HL-60 (cell line): Measurements from ENCODE around the gene CILP2.

ENCODE experiments used
- DNase-seq, 2 experiments: peaks; one replicate each; pipeline ENCODE4 v3.0.0-alpha.2; 2010 to 2020; ENCODE audit warnings: low read depth in 1 of 2, low spot score in 1 of 2
- H3K27ac ChIP-seq: fragments of 250-450 bp; sonication (Bioruptor Pico); replicated peaks from 2 replicates; pipeline ENCODE4 v1.5.1; 2020; ENCODE audit warnings: mild to moderate bottlenecking, moderate library complexity
- H3K27me3 ChIP-seq: fragments of 250-450 bp; sonication (Bioruptor Pico); 2 replicates; pipeline ENCODE4 v1.5.1; 2021; ENCODE audit warnings: mild to moderate bottlenecking, moderate library complexity; ENCODE audit not compliant: insufficient read depth, poor library complexity, severe bottlenecking
- H3K4me3 ChIP-seq: replicated peaks from 2 replicates; pipeline ENCODE4 v1.5.1; 2011; ENCODE audit warnings: mild to moderate bottlenecking, control low read depth, low read length; ENCODE audit not compliant: insufficient read depth
- GABPA ChIP-seq: IDR thresholded peaks from 2 replicates; pipeline ENCODE4 v1.6.1; 2012; ENCODE audit warnings: low read depth
- POLR2AphosphoS5 ChIP-seq: IDR thresholded peaks from 2 replicates; pipeline ENCODE4 v1.6.1; 2012; ENCODE audit warnings: low read depth
- SPI1 ChIP-seq: IDR thresholded peaks from 2 replicates; pipeline ENCODE4 v1.6.1; 2012; ENCODE audit warnings: low read depth, mild to moderate bottlenecking, borderline replicate concordance
- TF ChIP-seq, protein P1 (sequence below): IDR thresholded peaks from 2 replicates; pipeline ENCODE4 v1.6.1; 2012; ENCODE audit warnings: low read depth; ENCODE audit not compliant: insufficient replicate concordance
- TF ChIP-seq, protein P2 (sequence below): IDR thresholded peaks from one replicate; pipeline ENCODE4 v1.5.1; 2011; ENCODE audit warnings: low read length, control low read depth, inconsistent platforms; ENCODE audit not compliant: insufficient read depth

The CILP2 gene

DNA sequence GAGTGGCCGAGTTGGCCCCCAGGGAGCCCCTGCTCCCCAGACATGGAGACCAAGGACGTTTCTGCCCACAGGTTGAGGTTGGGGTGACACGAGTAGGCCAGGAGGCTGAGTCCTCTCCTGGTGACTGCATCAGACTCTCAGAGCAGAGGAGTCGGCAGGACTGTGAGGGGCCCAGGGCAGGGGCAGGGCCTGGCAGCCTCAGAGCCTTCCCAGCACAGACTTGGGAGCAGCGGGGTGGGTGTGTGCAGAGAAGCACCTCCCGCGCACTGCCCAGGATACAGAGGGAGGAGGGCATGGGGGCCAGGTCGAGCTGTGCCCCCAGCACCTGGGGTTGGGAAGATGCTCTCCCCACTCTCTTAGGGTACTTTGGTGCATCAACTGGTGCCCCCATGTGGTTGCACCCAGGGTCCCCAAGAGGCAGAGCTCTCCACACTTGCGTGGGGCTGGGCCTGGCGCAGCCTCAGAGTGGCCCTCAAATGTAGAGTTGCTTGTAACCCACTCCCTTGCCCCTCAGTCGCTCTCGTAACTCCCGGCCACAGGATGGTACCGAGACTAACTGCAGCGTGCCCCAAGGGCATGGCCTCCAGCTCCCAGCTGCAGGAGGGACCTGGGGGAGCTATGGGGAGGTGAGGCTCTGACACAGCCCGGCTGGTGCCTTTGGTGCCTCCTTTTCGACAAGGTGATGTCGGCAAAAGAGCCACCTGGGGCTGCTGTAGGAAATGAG is 38.6 kb upstream of the CILP2 start:
- Histone ChIP-seq H3K27ac (no peak overlapping the region), H3K4me3 (no peak overlapping the region), H3K27me3 (no peaks in the 10 kb centered on the region)
- DNase-seq = no peak
- TF ChIP-seq, protein P1, sequence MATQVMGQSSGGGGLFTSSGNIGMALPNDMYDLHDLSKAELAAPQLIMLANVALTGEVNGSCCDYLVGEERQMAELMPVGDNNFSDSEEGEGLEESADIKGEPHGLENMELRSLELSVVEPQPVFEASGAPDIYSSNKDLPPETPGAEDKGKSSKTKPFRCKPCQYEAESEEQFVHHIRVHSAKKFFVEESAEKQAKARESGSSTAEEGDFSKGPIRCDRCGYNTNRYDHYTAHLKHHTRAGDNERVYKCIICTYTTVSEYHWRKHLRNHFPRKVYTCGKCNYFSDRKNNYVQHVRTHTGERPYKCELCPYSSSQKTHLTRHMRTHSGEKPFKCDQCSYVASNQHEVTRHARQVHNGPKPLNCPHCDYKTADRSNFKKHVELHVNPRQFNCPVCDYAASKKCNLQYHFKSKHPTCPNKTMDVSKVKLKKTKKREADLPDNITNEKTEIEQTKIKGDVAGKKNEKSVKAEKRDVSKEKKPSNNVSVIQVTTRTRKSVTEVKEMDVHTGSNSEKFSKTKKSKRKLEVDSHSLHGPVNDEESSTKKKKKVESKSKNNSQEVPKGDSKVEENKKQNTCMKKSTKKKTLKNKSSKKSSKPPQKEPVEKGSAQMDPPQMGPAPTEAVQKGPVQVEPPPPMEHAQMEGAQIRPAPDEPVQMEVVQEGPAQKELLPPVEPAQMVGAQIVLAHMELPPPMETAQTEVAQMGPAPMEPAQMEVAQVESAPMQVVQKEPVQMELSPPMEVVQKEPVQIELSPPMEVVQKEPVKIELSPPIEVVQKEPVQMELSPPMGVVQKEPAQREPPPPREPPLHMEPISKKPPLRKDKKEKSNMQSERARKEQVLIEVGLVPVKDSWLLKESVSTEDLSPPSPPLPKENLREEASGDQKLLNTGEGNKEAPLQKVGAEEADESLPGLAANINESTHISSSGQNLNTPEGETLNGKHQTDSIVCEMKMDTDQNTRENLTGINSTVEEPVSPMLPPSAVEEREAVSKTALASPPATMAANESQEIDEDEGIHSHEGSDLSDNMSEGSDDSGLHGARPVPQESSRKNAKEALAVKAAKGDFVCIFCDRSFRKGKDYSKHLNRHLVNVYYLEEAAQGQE = no peak
- TF ChIP-seq GABPA (no peak), POLR2AphosphoS5 (no peak), SPI1 (no peak)
- TF ChIP-seq, protein P2, sequence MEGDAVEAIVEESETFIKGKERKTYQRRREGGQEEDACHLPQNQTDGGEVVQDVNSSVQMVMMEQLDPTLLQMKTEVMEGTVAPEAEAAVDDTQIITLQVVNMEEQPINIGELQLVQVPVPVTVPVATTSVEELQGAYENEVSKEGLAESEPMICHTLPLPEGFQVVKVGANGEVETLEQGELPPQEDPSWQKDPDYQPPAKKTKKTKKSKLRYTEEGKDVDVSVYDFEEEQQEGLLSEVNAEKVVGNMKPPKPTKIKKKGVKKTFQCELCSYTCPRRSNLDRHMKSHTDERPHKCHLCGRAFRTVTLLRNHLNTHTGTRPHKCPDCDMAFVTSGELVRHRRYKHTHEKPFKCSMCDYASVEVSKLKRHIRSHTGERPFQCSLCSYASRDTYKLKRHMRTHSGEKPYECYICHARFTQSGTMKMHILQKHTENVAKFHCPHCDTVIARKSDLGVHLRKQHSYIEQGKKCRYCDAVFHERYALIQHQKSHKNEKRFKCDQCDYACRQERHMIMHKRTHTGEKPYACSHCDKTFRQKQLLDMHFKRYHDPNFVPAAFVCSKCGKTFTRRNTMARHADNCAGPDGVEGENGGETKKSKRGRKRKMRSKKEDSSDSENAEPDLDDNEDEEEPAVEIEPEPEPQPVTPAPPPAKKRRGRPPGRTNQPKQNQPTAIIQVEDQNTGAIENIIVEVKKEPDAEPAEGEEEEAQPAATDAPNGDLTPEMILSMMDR = no peak

DNA sequence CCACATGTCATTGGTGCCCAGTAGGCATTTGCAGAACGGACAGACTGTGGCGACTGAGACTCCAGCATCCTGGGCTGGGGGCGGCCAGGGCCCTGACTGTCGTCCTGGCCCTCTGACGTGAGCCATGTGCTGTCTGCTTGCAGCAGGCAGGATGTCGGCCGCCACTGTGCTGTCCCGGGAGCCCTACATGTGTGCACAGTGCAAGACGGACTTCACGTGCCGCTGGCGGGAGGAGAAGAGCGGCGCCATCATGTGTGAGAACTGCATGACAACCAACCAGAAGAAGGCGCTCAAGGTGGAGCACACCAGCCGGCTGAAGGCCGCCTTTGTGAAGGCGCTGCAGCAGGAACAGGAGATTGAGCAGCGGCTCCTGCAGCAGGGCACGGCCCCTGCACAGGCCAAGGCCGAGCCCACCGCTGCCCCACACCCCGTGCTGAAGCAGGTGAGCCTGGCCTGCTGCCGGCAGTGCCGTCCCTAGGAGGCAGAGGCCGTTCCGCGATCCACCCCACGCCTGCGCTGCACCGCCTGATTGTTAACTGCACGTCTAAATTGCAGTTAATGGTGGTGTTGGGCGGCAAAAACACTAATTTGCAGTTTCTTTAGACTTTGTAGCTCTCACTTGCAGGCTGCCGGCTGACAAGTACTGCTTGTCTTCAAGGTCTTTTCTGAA is 37.0 kb upstream of the CILP2 start:
- Histone ChIP-seq H3K4me3 (no peak overlapping the region), H3K27ac (no peak overlapping the region), H3K27me3 (no peaks in the 10 kb centered on the region)
- DNase-seq = no peak
- TF ChIP-seq, protein P1 = no peak
- TF ChIP-seq POLR2AphosphoS5 (no peak), SPI1 (no peak), GABPA (no peak)
- TF ChIP-seq, protein P2 = no peak

DNA sequence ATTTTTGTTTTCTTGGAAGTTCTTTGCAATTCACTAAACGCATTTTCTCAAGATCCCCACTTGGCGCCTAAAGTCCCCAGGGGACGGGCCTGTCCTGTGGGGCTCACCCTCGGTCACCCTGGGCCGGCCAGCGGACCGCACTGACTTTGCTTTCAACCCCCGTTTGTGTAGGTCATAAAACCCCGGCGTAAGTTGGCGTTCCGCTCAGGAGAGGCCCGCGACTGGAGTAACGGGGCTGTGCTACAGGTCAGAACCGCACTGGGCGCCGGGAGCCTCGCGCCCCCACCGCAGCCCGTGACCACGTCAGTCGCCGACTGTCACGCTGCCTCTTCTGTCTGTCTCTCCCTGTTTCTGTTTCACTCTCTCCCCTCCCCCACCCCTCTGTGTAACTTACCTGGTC is 36.3 kb upstream of the CILP2 start:
- H3K4me3 ChIP-seq = no peak overlapping the region
- H3K27me3 ChIP-seq = no peaks in the 10 kb centered on the region
- TF ChIP-seq SPI1 = no peak
- TF ChIP-seq, protein P1 = no peak
- TF ChIP-seq, protein P2 = no peak
- no peak for DNase-seq
- no peak overlapping the region for H3K27ac ChIP-seq
